HG03060 (cell line): ENCODE results near the gene CTF1.

Experiments used
- ATAC-seq: cut with Tn5 transposase; IDR thresholded peaks from one replicate; pipeline ENCODE4 v1.9.1; 2021; ENCODE audit warnings: low read depth, moderate number of reproducible peaks; ENCODE audit not compliant: unreplicated experiment

CTF1 gene

GRCh38 chr16:30951193-30951592 is 54.8 kb downstream of the CTF1 start:
- ATAC-seq, result no peak

GRCh38 chr16:30951750-30952149 is 55.3 kb downstream of the CTF1 start:
- no peak for ATAC-seq

- ATAC-seq, result no peak
These were observed 56.7 kb downstream of the CTF1 start for GRCh38 chr16:30953111-30953510.
